Urothelium cell line (cell line): Measurements from ENCODE around the gene CLHC1.
"Not testable (repeated sequence)": the region's sequence is repeated elsewhere in the genome, so short reads cannot be mapped to it uniquely, and the experiment has no call there.

Source experiments
- DNase-seq: peaks from one replicate; pipeline ENCODE4 v3.0.0; 2011; ENCODE audit warnings: low spot score, mixed read lengths
- FAIRE-seq: peaks from 2 replicates; lab custom pipeline; 2011; peaks lifted over from hg19 to GRCh38; lab: Jason Lieb, UNC

Gene CLHC1

DNA sequence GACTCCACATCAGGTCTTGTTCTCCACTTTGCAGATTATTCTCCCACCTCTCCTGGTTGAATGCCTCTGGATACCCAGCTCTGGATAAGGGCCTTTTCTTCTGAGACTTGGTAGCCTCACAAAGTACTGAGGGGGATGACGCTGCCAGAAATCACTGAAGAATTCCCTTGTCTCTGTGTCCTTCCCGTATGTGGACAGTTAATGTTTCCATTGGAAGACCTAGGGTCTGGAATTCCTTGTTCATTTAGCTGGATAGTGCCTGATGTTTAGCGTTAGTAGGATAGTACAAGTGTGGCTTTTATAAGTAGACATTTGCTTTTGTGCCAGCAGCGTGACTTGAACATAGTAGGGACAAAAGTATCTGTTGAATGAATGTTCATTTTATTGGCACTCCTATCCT is 76.9 kb downstream of the CLHC1 start:
- DNase-seq, result no peak
- no peak for FAIRE-seq

DNA sequence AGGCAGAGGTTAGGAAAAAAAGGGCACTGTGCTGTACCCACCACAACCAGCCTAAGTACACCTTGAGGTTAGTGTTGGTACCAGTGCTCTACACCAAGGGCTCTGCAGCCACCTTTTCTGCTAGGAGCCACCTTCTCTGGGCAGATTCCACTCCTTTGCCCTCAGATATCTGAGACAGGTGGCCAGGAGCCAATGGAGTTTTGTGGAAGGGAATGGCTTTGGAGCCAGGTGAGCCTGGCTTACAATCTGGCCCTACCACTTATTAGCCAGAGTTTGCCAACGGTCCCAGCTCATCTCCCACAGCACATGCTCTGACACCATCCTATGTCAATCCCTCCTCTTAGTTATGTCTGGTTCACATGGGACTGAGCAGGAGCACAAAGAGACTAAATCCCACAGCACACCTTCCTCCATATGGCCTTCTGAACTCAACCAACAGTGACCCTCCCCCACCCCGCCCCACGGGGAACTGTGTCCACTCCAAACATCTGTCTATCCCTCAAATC is 77.5 kb downstream of the CLHC1 start:
- FAIRE-seq (no peak), DNase-seq (no peak)

DNA sequence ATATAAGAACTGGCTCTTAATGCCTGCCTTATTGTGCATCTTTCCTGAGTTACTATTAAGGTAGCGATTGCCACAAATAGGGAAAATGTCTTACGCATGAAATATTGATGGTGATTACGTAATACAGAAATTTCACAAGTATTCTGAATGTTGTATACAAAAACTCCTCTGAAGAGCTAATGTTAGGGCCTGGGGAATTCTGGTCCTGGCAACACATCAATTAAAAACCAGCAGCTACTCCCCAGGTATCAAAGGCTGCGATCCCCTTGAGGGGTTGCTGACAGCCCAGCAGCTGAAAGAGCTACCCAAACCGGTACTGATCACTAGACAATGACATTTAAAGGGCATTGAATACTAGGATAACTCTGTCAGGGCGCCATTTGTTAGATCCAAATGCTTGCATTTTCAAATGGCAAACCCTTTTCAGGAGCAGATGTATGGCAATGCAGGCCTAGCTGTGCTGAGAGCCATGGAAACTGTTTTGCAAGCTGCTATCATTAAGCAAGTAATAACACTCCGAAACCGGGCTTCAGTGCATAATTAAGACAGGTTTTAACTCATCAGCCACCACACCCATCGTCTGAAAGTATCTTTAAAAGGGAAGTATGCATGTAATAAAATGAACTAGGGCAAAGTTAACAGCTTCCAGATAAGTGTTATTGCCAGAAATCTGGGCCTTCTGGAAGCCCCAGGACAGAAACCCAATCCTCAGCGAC is 78.4 kb downstream of the CLHC1 start:
- DNase-seq, result no peak
- no peak for FAIRE-seq

DNA sequence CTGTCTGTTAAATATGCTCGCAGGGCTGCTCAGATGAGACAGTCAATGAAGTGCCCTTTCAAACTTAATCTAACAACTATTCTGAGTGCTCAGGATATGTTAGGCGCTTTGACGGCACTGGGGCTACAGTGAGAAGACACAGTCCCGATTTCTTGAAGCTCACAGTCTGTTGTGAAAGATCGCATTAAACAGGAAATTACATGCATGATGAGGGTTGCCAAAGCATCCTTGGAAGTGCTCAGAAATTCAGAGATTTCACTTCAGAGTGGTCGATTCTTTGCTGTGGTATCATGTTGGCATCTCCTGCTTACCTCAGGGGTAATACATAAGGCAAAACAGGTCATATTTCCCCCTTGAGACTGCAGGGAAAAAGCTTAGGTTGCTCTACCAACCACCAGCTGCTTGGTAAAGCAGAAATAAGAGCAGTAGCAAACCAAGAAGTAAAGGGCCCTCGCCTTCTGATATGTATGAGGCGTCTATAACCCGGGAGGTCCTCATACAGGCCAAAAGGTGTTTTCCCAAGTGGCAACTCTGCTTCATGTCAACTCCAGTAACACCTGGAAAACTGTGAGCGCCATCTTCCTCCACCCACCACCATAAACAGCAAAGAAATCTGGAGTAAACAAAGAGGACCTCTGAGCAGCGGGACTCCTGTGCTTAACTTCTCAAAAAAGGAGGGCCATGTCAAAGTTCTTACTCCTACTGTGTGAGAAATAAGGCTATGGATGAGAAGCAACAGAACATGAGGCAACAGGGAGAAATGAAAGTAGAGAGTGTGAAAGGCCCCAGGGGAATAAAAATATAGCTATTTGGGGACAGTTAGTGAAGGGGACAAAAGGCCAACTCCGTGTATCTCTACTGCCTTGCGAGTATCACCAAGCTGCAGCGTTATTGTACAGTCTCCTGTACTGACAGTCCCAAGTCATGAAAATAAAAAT is 79.3 kb downstream of the CLHC1 start:
- no peak for DNase-seq

DNA sequence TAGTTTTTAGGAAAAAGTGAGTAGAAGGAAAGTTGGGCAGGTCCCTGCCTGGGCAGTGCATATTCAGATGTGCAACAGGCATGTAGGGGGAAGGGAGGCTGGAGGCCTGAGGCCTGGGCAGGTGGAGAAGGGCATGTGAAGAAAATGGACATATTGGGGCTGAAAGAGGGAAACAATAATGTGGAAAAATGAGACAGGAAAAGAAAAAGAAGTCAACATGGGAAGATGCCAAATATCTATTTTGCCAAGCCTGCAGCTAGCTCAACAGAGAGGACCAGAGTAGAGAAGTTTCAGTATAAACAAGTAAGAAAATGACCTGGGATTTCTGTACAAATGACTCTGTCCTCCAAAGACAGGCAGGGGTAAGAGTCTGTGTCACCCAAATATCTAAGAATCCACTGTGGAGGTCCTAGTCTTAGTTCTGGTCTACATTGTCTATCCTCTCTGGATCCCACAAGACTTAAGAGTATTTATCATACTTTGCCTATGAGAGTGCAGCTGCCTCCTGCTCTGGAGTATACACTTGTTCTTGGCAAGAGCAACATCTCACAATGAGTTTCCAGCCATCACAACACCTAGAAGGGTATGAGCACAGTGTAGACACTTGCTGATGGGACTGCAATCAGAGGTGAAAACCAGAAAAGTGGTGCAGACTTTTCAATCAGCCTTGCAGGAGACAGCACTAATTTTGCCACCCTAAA is 80.2 kb downstream of the CLHC1 start:
- no peak for DNase-seq
- FAIRE-seq, result no peak

More for the DNA sequence above, 79.3 kb downstream of the CLHC1 start:
- no peak for FAIRE-seq

DNA sequence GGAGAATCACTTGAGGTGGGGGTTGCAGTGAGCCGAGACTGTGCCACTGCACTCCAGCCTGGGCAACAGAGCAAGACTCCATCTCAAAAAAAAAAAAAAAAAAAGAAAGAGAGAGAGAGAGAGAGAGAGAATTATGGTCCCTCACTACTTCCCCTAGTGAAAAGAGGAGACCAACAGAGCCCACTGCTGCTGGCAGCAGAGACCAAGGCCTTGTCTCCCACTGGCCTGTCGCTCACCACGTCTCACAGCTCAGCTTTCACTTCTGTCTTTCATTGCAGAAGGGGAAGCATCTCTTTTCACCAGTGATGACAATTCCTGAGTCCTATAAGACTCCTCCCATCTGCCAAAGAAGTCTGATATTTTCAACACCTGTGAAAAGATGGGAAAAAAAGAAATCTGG is 81.3 kb downstream of the CLHC1 start:
- DNase-seq (no peak), FAIRE-seq (no peak)

DNA sequence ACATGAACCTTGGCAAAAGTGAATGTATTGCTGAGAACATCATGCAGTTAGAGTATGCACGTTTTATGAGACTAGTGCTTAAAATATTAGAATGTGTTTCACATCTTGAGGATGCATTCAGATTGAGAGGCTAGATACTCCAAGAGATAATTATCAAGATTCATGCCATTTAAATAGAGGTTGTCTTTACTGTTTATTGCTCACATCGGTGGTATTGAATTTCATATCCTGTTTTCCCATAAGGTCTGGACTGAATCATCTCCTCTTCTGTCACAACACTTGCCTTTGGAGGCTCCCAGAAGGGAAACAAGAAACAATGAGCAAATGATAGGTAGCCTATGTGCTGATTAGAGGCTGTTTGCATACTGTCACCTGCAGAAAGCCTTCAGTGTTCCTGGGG is 83.8 kb downstream of the CLHC1 start:
- no peak for FAIRE-seq
- no peak for DNase-seq

DNA sequence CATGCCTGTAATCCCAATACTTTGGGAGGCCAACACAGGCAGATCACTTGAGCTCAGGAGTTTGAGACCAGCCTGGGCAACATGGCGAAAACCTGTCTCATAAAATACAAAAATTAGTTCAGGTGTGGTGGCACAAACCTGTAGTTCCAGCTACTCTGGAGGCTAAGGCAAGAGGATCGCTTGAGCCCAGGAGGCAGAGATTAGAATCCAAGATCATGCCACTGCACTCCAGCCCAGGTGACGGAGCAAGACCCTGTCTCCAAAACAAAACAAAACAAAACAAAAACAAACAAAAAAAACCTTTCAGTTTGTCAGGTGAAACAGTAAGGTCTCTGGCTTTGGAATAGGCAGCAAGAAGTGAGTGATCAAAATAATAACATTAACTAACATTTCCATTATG is 84.6 kb downstream of the CLHC1 start:
- no peak for DNase-seq
- FAIRE-seq, result no peak

DNA sequence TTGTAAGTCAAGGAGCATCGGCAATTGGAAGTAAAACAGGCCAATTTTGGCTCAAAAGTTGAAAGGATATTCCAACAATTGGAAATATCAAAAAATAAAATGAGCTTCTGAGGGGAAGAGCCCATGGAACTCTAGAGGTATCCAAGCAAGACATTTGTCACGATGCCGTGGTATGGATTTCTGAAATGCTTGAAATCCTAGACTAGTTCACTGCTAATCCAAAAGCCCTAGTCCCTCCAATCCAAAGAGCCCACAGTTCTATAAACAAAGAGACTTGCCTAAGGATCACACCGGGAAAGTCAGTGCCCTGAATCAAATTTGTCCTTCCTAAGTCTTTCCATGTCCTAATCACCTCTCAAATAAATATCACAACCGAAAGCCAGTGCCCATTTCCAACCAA is 85.1 kb downstream of the CLHC1 start:
- FAIRE-seq, result no peak
- DNase-seq, result no peak

DNA sequence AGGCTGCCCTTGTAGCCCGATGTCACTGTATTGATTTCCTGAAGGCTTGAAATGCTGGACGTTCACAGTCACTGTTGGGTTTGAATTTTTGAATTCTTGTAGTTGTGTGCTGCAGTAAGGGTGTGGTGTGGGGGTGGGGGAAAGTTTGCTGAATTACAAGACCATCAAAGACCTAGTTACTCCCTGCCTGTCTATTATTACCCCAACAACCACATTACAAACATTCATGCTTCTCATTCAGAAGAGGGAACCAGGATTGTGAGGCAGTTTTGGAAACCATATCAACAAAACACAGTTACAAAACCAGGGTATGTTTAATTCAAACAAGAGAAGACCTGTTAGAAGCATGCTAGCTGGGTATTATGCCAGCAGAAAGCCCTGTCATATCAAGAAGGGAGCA is 85.8 kb downstream of the CLHC1 start:
- FAIRE-seq (no peak), DNase-seq (no peak)

DNA sequence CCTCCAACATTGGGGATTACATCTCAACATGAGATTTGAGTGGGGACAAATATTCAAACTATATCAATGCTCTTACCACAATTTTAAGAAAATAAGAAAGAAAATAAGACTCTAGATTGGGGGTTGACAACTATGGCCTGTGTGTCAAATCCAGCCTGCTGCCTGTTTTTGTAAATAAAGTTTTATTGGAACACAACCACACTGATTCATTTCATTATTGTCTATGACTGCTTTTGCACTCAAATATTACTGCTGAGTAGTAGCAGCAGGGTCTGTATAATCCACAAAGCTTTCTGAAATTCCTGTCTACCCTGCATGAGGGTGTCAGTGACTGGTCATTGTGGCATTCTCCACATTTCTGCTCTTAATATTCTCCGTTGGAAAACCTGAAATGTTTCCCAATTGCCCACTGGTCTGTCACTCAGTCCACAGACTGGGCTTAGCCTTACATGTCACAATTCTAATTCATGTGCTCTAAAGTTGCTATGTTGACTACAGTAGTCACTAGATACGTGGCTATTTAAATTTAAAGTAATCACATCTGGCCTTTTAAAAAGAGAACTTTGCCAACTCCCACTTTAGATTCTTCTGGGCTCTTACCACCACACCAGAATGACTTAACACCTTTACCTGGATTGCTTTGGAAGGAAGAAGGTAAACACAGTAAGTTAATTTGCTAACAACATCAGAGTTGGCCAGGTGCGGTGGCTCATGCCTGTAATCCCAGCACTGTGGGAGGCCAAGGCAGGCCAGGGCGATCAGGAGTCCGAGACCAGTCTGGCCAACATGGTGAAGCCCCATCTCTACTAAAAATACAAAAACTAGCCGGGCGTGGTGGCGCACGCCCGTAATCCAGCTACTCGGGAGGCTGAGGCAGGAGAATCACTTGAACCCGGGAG is 86.9 kb downstream of the CLHC1 start:
- no peak for DNase-seq
- FAIRE-seq, result no peak

DNA sequence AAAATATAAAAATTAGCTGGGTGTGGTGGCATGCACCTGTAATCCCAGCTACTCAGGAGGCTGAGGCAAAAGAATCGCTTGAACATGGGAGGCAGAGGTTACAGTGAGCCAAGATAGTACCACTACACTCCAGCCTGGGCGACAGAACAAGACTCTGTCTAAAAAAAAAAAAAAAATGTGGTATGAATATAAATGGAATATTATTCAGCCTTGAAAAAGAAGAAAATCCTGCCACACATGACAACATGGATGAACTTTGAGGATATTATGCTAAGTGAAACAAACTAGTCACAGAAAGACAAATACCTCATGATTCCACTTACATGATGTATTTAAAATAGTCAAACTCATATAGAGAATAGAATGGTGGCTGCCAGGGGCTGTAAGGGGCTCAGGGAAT is 88.4 kb downstream of the CLHC1 start:
- FAIRE-seq, DNase-seq: not testable (repeated sequence)

DNA sequence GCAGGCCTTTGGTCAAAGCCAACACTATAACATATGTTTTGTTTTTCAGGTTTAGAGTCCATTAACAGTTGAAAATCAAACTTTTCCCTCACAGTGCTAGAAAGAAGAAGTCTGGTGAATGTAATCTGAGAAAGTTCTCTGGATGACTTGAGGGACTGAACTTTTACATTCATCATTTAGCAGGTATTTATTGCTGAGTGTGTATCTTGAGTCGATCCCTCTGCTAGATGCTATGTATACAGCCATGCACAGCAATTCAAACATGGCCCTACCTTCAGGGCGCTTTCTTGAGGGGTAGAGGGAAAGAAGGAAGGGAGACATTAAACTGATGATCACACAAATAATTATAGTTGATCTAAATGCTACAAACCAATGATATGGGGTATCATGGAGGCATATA is 89.6 kb downstream of the CLHC1 start:
- FAIRE-seq (no peak), DNase-seq (no peak)

DNA sequence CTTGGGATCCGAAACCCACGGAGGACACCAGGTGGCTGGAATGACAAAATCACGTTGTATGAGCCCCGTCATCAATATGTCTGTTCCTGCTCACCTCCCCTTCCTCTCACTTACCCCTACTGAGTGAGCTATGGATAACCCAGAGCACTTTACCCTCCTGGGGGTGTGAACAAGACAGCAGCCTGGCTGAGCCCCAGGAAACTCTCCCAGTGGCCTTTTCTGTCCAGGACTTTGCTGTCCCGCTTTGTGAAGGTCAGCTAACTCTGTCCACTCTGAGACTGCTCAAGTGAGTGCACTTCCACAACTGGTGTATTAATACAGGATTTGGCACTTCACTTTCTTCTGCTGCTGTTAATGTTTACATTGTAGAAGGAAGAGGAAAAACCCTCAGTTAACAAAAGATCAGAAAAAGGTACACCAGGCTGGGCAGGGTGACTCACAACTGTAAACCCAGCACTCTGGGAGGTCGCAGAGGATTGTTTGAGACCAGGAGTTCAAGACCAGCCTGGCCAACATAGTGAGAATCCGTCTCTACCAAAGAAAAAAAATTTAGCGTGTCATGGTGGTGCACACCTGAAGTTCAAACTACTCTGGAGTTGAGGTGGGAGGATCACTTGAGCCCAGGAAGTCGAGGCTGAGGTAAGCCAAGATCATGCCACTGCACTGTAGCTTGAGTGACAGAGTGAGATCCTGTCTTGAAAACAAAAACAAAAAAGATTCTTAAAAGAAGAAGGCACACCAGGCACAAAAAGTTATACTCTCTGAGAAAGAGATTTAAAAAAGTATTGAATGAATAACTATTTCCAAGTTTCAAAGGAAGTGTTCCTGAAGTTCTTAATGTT is 90.3 kb downstream of the CLHC1 start:
- FAIRE-seq, result no peak
- DNase-seq, result no peak

DNA sequence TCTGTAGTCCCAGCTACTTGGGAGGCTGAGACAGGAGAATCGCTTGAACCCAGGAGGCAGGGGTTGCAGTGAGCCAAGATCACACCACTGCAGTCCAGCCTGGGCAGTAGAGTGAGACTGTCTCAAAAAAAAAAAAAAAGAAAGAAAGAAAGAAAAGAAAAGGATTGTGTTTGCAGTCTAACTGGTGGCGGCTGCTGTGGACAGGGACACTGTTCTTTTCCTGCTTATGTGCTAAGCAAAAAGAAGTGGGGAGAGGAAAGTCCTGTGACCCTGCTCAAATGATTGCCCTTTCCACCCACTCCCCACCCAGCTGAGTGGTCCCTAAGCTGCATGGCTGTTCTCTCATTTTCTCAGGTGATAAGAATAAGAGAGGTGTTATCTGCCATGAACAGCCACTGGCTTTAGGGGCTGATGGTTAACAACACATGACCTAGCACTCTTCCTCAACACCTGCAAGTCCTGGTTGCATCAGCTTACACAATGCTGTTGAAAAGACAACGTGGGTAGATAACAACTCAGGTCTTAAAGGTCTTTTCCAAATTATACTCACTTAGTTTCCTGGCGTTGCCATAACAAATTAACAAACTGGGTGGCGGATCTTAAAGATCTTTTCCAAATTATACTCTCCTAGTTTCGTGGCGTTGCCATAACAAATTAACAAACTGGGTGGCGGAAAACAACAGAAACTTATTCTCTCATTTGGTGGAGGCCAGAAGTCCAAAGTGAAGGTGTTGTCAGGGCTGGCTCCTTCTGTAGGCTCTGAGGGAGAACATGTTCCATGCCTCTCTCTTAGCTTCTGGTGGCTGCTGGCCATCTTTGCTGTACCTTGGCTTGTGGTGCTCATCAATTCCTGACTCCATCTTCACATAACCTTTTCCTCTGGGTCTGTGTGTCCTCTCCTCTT is 91.5 kb downstream of the CLHC1 start:
- DNase-seq (no peak), FAIRE-seq (no peak)

DNA sequence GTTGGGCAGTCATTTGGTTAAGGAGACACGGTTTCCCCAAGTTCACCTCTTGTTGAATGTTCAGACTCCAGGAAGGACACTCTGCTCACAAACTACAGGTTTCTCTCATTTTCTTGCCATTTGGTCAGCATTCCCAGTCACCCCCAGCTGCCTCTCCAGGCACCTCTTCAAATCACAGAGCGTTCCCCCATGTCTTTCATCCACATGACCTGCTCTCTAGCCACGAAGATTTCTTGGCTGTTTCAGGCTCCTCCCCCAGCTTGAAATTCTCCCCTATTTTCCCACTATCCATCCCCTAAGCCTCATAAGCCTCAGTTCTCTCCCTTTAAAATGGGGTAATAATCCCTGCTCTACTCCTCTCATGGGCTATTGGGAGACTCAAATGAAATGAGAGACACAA is 92.8 kb downstream of the CLHC1 start:
- DNase-seq (no peak), FAIRE-seq (no peak)

DNA sequence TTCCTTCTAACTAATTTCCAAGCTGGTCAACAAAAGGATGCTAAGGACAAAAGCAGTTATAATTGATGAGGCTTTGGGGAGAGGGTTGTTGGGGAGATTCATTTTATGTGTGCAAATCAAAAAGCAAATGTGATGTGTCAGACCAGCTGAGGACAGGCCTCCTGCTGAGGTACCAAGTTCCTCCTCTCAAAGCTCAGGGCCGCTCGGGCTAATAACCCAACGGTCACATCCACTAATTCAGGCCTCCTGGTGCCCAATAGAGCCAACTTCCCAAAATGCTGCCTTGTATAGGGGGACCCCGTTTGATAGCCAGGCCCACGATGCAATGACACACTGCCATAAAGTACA is 93.2 kb downstream of the CLHC1 start:
- no peak for FAIRE-seq
- DNase-seq, result no peak

DNA sequence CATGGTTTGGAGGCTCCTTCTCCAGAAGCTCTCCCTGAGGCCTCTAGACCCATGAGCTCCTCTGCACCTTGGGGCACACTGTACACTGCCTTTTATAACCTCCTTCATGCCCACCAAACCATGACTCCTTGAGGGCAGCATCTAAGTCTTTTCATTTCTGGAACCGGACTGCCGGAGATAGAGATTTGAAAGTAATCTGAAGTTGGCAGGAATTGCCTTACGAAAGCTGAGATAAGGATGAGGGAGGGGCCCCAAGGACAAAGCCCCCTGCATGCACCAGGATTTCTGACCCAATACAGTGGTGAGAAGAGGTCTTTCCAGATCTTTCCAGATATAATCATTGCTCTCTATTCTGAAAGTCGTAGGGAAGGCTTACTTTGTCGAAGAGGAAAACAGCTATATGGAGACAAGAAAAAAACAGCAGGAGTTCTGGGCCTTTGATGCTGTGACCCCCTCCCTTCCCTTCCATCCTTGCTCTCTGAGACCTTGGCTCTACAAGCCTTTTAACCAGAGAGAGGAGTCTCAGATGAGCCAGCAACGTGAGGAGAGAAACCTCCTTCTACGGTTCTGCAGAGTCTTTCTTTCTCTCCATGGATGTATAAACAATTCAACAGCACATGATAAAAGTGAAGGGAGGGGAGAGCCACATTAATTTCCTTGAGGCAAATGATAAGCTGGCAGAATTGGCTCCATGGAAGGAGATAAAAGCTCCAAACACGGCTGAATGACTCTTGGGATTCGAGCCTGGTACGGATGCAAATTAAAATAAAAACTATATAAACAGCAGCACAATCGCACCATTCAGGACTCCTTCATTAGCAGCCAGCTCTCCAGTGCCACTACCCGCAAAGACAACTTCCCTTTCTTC is 93.8 kb downstream of the CLHC1 start:
- FAIRE-seq (no peak), DNase-seq (no peak)
